ENCODE measurements around the gene TSSK6. TPM values are rescaled to one million over a fixed set of nuclear protein-coding genes. Genes with fewer than 3 reads are reported as not detected.

TSSK6 gene
- 4.3 TPM for polyA plus RNA-seq (2013, experiment 1 of 4)
- 4.0 TPM for polyA plus RNA-seq (2013, experiment 2 of 4)
- 3.8 TPM for polyA plus RNA-seq (2013, experiment 3 of 4)
- 4.0 TPM for polyA plus RNA-seq (2013, experiment 4 of 4)

GRCh38 chr19:19514881-19515641 lies at the start of gene TSSK6:
Gene TSSK6 (minus strand): TSS chr19:19515548. CDS start chr19:19515427, 121 bp downstream.
- H3K36me3 ChIP-seq (ENCODE audit: control insufficient read depth, insufficient read depth, low read length), result no peaks in the 10 kb centered on the region
- peak within 1 kb of the TSS; percentile 91 for H3K4me3 ChIP-seq (ENCODE audit: insufficient read depth, low read depth, low read length)
- H3K27ac ChIP-seq (ENCODE audit: insufficient read depth, low read depth, low read length, poor library complexity, severe bottlenecking), result no peak within 1 kb of the TSS
- WGBS, 2 experiments, result 96% methylated on average over 74 of the region's 74 CpGs
- no peaks in the 10 kb centered on the region for H3K27me3 ChIP-seq (ENCODE audit: control insufficient read depth, insufficient read depth, low read length, poor library complexity, severe bottlenecking)
- no peaks in the 10 kb centered on the region for H3K9me3 ChIP-seq (ENCODE audit: control insufficient read depth, low read length)
- H3K4me1 ChIP-seq (ENCODE audit: control insufficient read depth, insufficient read depth, low read length), result peaks cover 3% of the 10 kb centered on the region

GRCh38 chr19:19563348-19563848 lies 48.0 kb upstream of the TSSK6 start:
- Histone ChIP-seq H3K27ac (ENCODE audit: insufficient read depth, low read depth, low read length, poor library complexity, severe bottlenecking) (no peak overlapping the region), H3K4me1 (ENCODE audit: control insufficient read depth, insufficient read depth, low read length) (no peaks in the 10 kb centered on the region), H3K9me3 (ENCODE audit: control insufficient read depth, low read length) (no peaks in the 10 kb centered on the region), H3K36me3 (ENCODE audit: control insufficient read depth, insufficient read depth, low read length) (no peaks in the 10 kb centered on the region), H3K27me3 (ENCODE audit: control insufficient read depth, insufficient read depth, low read length, poor library complexity, severe bottlenecking) (no peaks in the 10 kb centered on the region), H3K4me3 (ENCODE audit: insufficient read depth, low read depth, low read length) (no peak overlapping the region)
- 93 to 94% methylated on average over 17 of the region's 17 CpGs for WGBS, 2 experiments

DNA sequence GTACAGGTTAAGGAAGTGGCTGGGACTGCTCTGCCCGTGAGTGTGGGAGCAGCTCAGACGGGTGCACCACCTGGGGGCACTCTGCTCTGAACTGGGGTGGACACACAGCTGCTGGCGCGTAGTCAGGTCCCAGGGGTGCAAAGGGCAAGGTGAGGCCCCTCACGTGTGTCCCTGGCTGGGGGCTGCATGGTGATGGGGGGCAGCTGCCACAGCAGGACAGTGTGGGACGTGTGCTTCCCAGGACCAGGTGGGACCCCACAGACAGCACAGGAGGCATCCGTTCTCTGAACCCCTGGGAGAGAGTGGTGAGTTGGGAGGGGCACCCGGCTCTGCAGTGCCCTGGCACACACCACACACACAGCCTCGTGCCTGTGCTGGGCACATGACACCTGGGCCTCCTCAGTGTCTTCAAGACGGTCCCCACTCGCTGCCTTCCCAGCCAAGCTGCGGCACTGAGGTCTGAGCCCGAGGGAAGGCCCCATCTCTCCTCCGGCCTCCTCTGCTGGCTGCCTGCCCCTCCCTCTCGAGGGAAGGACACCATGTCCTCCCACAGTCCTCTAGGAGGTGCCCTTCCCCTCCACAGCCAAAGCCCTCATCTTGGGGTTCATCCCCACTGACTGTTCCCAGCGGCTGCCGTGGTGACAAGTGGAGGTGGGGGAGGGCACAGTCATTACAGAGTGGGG lies 47.5 kb upstream of the TSSK6 start:
- H3K27ac ChIP-seq (ENCODE audit: insufficient read depth, low read depth, low read length, poor library complexity, severe bottlenecking), result no peak overlapping the region

GRCh38 chr19:19561946-19562664 lies 46.8 kb upstream of the TSSK6 start:
- no peak overlapping the region for H3K27ac ChIP-seq (ENCODE audit: insufficient read depth, low read depth, low read length, poor library complexity, severe bottlenecking)
- no peaks in the 10 kb centered on the region for H3K4me1 ChIP-seq (ENCODE audit: control insufficient read depth, insufficient read depth, low read length)
- 92 to 93% methylated on average over 26 of the region's 26 CpGs for WGBS, 2 experiments
- H3K36me3 ChIP-seq (ENCODE audit: control insufficient read depth, insufficient read depth, low read length), result no peaks in the 10 kb centered on the region
- no peaks in the 10 kb centered on the region for H3K9me3 ChIP-seq (ENCODE audit: control insufficient read depth, low read length)
- no peak overlapping the region for H3K4me3 ChIP-seq (ENCODE audit: insufficient read depth, low read depth, low read length)
- no peaks in the 10 kb centered on the region for H3K27me3 ChIP-seq (ENCODE audit: control insufficient read depth, insufficient read depth, low read length, poor library complexity, severe bottlenecking)

More for the DNA sequence above, 47.5 kb upstream of the TSSK6 start:
- Histone ChIP-seq H3K4me3 (ENCODE audit: insufficient read depth, low read depth, low read length) (no peak overlapping the region), H3K36me3 (ENCODE audit: control insufficient read depth, insufficient read depth, low read length) (no peaks in the 10 kb centered on the region), H3K9me3 (ENCODE audit: control insufficient read depth, low read length) (no peaks in the 10 kb centered on the region), H3K27me3 (ENCODE audit: control insufficient read depth, insufficient read depth, low read length, poor library complexity, severe bottlenecking) (no peaks in the 10 kb centered on the region), H3K4me1 (ENCODE audit: control insufficient read depth, insufficient read depth, low read length) (no peaks in the 10 kb centered on the region)
- 87 to 89% methylated on average over 17 of the region's 17 CpGs for WGBS, 2 experiments

DNA sequence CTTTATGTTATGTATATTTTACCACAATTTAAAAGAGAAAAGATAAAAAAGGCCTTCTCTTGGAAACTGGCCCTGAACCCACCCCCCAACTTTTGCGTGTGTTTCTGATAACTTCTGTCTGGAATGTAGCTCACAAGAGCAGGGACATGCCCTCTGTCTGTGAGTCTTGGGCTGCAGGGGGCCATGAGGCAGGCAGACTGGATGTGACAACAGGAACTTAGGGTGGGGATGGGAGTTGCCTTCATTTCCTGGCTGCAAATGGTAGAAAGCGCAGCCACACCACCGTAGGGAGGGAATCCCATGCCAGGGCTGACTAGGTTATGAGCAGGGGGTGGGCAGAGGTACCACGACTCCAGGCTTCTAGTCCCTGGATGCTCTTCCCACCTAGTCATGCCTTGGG lies 44.6 kb upstream of the TSSK6 start:
- H3K36me3 ChIP-seq (ENCODE audit: control insufficient read depth, insufficient read depth, low read length), result no peaks in the 10 kb centered on the region
- H3K4me1 ChIP-seq (ENCODE audit: control insufficient read depth, insufficient read depth, low read length), result no peaks in the 10 kb centered on the region
- no peaks in the 10 kb centered on the region for H3K27me3 ChIP-seq (ENCODE audit: control insufficient read depth, insufficient read depth, low read length, poor library complexity, severe bottlenecking)
- H3K27ac ChIP-seq (ENCODE audit: insufficient read depth, low read depth, low read length, poor library complexity, severe bottlenecking), result no peak overlapping the region
- no peaks in the 10 kb centered on the region for H3K9me3 ChIP-seq (ENCODE audit: control insufficient read depth, low read length)
- WGBS, 2 experiments, result 87 to 91% methylated on average over 4 of the region's 4 CpGs
- no peak overlapping the region for H3K4me3 ChIP-seq (ENCODE audit: insufficient read depth, low read depth, low read length)

- H3K36me3 ChIP-seq (ENCODE audit: control insufficient read depth, insufficient read depth, low read length), result no peaks in the 10 kb centered on the region
- no peak overlapping the region for H3K4me3 ChIP-seq (ENCODE audit: insufficient read depth, low read depth, low read length)
- no peak overlapping the region for H3K27ac ChIP-seq (ENCODE audit: insufficient read depth, low read depth, low read length, poor library complexity, severe bottlenecking)
- no peaks in the 10 kb centered on the region for H3K27me3 ChIP-seq (ENCODE audit: control insufficient read depth, insufficient read depth, low read length, poor library complexity, severe bottlenecking)
- no peaks in the 10 kb centered on the region for H3K9me3 ChIP-seq (ENCODE audit: control insufficient read depth, low read length)
- no peaks in the 10 kb centered on the region for H3K4me1 ChIP-seq (ENCODE audit: control insufficient read depth, insufficient read depth, low read length)
- WGBS, 2 experiments, result 94% methylated on average over 16 of the region's 16 CpGs
These were observed 43.3 kb upstream of the TSSK6 start for GRCh38 chr19:19558636-19559035.

GRCh38 chr19:19558055-19558454 lies 42.7 kb upstream of the TSSK6 start:
- Histone ChIP-seq H3K27me3 (ENCODE audit: control insufficient read depth, insufficient read depth, low read length, poor library complexity, severe bottlenecking) (no peaks in the 10 kb centered on the region), H3K4me3 (ENCODE audit: insufficient read depth, low read depth, low read length) (no peak overlapping the region), H3K27ac (ENCODE audit: insufficient read depth, low read depth, low read length, poor library complexity, severe bottlenecking) (no peak overlapping the region), H3K4me1 (ENCODE audit: control insufficient read depth, insufficient read depth, low read length) (no peaks in the 10 kb centered on the region), H3K36me3 (ENCODE audit: control insufficient read depth, insufficient read depth, low read length) (no peaks in the 10 kb centered on the region), H3K9me3 (ENCODE audit: control insufficient read depth, low read length) (no peaks in the 10 kb centered on the region)
- 86% methylated on average over 15 of the region's 15 CpGs for WGBS, 2 experiments

DNA sequence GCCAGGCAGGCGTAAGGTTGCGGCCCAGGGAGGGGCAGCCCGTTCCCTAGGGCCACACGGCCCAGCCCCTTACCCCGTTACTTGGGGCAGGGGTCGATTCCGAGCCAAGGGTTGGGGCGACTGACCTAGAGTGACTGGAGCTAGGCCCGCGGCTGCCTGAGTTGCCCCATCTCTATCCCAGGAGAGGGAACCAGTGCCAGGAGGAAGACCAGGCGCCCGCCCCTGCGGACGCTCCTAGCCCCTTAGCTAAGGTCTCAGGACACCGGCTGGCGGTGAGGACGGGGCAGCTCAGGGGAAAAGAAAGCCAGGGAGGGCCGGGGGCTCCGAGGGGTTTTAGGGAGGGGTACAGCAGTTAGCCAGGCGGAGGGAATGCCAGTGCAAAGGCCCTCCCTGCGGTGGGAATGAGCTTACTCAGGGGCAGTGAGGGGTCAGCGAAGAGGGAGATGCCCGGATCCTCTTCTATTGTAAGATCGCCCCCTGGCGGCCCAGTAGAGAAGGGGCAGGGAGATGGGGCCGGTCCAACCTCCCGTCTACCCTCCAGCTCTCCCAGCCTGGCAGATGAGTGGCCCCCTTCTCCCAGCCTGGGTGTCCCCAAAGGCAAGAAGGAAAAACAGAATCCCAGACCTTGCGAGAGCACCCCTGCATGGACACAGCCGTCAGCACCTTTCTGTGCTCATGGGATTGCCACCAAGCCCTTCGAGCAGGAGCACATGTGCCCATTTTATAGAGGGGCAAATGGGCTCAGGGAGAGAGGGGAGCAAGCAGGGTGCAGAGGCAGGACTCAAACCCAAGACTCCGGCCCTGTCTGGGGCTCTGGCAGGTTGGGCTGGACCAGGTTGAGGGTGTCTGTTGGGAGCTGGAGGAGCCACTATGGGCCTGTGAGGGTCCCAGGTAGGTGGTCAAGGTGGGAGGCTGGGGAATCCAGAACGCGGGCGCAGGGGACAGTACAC lies 39.0 kb upstream of the TSSK6 start:
- no peaks in the 10 kb centered on the region for H3K27me3 ChIP-seq (ENCODE audit: control insufficient read depth, insufficient read depth, low read length, poor library complexity, severe bottlenecking)
- WGBS, 2 experiments, result 69% methylated on average over 34 of the region's 34 CpGs
- no peaks in the 10 kb centered on the region for H3K9me3 ChIP-seq (ENCODE audit: control insufficient read depth, low read length)
- H3K36me3 ChIP-seq (ENCODE audit: control insufficient read depth, insufficient read depth, low read length), result no peaks in the 10 kb centered on the region
- peaks cover 11% of the 10 kb centered on the region for H3K4me1 ChIP-seq (ENCODE audit: control insufficient read depth, insufficient read depth, low read length)
- H3K4me3 ChIP-seq (ENCODE audit: insufficient read depth, low read depth, low read length), result no peak overlapping the region
- no peak overlapping the region for H3K27ac ChIP-seq (ENCODE audit: insufficient read depth, low read depth, low read length, poor library complexity, severe bottlenecking)

- WGBS, 2 experiments, result 95% methylated on average over 10 of the region's 10 CpGs
- Histone ChIP-seq H3K36me3 (ENCODE audit: control insufficient read depth, insufficient read depth, low read length) (no peaks in the 10 kb centered on the region), H3K9me3 (ENCODE audit: control insufficient read depth, low read length) (no peaks in the 10 kb centered on the region), H3K27ac (ENCODE audit: insufficient read depth, low read depth, low read length, poor library complexity, severe bottlenecking) (no peak overlapping the region), H3K4me1 (ENCODE audit: control insufficient read depth, insufficient read depth, low read length) (peaks cover 11% of the 10 kb centered on the region), H3K4me3 (ENCODE audit: insufficient read depth, low read depth, low read length) (no peak overlapping the region), H3K27me3 (ENCODE audit: control insufficient read depth, insufficient read depth, low read length, poor library complexity, severe bottlenecking) (no peaks in the 10 kb centered on the region)
These were observed 38.3 kb upstream of the TSSK6 start for GRCh38 chr19:19553670-19554069.

Data from ectodermal cell (in vitro differentiated cells).